GM21619 (cell line): Measurements from ENCODE around the gene TEX50.
"Not testable (repeated sequence)": the region's sequence is repeated elsewhere in the genome, so short reads cannot be mapped to it uniquely, and the experiment has no call there.

Experiments used
- ATAC-seq: cut with Tn5 transposase; IDR thresholded peaks from one replicate; pipeline ENCODE4 v1.9.1; 2021; ENCODE audit not compliant: unreplicated experiment

Gene TEX50

GRCh38 chr1:173661763-173662162 lies 26.6 kb downstream of the TEX50 start:
- no peak for ATAC-seq

- ATAC-seq: no peak
Observed at GRCh38 chr1:173663159-173663558, 28.0 kb downstream of the TEX50 start.

- ATAC-seq: no peak
Observed at GRCh38 chr1:173666646-173667045, 31.5 kb downstream of the TEX50 start.

GRCh38 chr1:173669491-173669941 lies 34.4 kb downstream of the TEX50 start, which contains the start of gene ANKRD45:
TSS of gene ANKRD45 (minus strand) at chr1:173669851. CDS start at chr1:173659418, 10,433 bp downstream.
- no peak for ATAC-seq

GRCh38 chr1:173674496-173674895 lies 39.4 kb downstream of the TEX50 start:
- ATAC-seq: not testable (repeated sequence)

GRCh38 chr1:173680152-173680551 lies 45.0 kb downstream of the TEX50 start:
- not testable (repeated sequence) for ATAC-seq

- ATAC-seq: no peak
Observed at GRCh38 chr1:173682184-173682583, 47.0 kb downstream of the TEX50 start.

- ATAC-seq: not testable (repeated sequence)
Observed at GRCh38 chr1:173683838-173684237, 48.7 kb downstream of the TEX50 start.

GRCh38 chr1:173685121-173685520 lies 50.0 kb downstream of the TEX50 start:
- ATAC-seq: not testable (repeated sequence)
